Hepatocyte (in vitro differentiated cells): ENCODE results near the gene PAPSS1.

Experiments used
- EZH2 ChIP-seq: fragments of 200-600 bp; sonication (generic); IDR thresholded peaks from 2 replicates; pipeline ENCODE4 v1.6.1; 2016; ENCODE audit warnings: antibody characterized with exemption, mild to moderate bottlenecking, borderline replicate concordance
- EZH2phosphoT487 ChIP-seq: fragments of 200-600 bp; sonication (generic); IDR thresholded peaks from one replicate; pipeline ENCODE4 v1.6.1; 2018; ENCODE audit warnings: antibody characterized with exemption, mild to moderate bottlenecking, low read depth, moderate library complexity; ENCODE audit not compliant: unreplicated experiment, severe bottlenecking
- TF ChIP-seq, protein P1 (sequence below): fragments of 200-600 bp; sonication (generic); IDR thresholded peaks from 2 replicates; pipeline ENCODE4 v1.5.1; 2016; ENCODE audit warnings: antibody characterized with exemption, mild to moderate bottlenecking; ENCODE audit not compliant: poor library complexity

DNA sequence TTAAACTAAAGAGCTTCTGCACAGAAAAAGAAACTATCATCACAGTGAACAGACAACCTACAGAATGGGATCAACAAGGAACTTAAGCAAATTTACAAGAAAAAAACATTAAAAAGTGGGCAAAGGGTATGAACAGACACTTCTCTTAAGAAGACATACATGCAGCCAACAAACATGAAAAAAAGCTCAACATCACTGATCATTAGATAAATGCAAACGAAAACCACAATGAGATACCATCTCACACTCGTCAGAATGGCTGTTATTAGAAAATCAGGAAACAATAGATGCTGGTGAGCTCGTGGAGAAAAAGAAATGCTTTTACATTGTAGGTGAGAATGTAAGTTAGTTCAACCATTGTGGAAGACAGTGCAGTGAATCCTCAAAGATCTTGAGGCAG is 27.8 kb downstream of the PAPSS1 start:
- TF ChIP-seq, protein P1, sequence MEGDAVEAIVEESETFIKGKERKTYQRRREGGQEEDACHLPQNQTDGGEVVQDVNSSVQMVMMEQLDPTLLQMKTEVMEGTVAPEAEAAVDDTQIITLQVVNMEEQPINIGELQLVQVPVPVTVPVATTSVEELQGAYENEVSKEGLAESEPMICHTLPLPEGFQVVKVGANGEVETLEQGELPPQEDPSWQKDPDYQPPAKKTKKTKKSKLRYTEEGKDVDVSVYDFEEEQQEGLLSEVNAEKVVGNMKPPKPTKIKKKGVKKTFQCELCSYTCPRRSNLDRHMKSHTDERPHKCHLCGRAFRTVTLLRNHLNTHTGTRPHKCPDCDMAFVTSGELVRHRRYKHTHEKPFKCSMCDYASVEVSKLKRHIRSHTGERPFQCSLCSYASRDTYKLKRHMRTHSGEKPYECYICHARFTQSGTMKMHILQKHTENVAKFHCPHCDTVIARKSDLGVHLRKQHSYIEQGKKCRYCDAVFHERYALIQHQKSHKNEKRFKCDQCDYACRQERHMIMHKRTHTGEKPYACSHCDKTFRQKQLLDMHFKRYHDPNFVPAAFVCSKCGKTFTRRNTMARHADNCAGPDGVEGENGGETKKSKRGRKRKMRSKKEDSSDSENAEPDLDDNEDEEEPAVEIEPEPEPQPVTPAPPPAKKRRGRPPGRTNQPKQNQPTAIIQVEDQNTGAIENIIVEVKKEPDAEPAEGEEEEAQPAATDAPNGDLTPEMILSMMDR, result no peak
- TF ChIP-seq EZH2 (no peak), EZH2phosphoT487 (no peak)
